ENCODE results near the gene TBCK. TPM values are rescaled to one million over a fixed set of nuclear protein-coding genes. Genes with fewer than 3 reads are reported as not detected.

Gene TBCK
- total RNA-seq, 1 experiment from 2014 or later, result 28.6 TPM

GRCh38 chr4:106362086-106362825 lies 46.2 kb upstream of the TBCK start (continued):
- TF ChIP-seq CREM (CRISPR knock-in tag; IDR thresholded peaks at IDR 0.05) (no peak), GABPB1 (CRISPR knock-in tag; IDR thresholded peaks at IDR 0.05) (no peak), NFE2L1 (CRISPR knock-in tag; IDR thresholded peaks at IDR 0.05) (no peak), SMAD3 (CRISPR knock-in tag; IDR thresholded peaks at IDR 0.05; ENCODE audit: borderline replicate concordance) (no peak), ZNF671 (CRISPR knock-in tag; IDR thresholded peaks at IDR 0.05) (no peak), E2F4 (CRISPR knock-in tag; IDR thresholded peaks at IDR 0.05; ENCODE audit: borderline replicate concordance, low read depth) (no peak)

- ChIA-PET POLR2A (no interaction called here), CTCF (no interaction called here)
- no peak for DNase-seq (ENCODE audit: low spot score)
- H3K4me1 Mint-ChIP-seq, result peaks cover 3% of the 10 kb centered on the region
- H3K27ac Mint-ChIP-seq, result no peak overlapping the region
- no peak for ATAC-seq
- no peaks in the 10 kb centered on the region for H3K9me3 Mint-ChIP-seq
- no peak for TF ChIP-seq NR1H2 (CRISPR knock-in tag; IDR thresholded peaks at IDR 0.05)
- TF ChIP-seq GABPB1 (CRISPR knock-in tag; IDR thresholded peaks at IDR 0.05), result no peak
- no peak for TF ChIP-seq ATF2 (CRISPR knock-in tag; IDR thresholded peaks at IDR 0.05; ENCODE audit: borderline replicate concordance, low read depth)
- TF ChIP-seq ZNF425 (CRISPR knock-in tag; conservative IDR thresholded peaks at IDR 0.05), result no peak
- TF ChIP-seq SP1 (CRISPR knock-in tag; conservative IDR thresholded peaks at IDR 0.05), result no peak
- H3K4me3 Mint-ChIP-seq, result no peak overlapping the region
- no peaks in the 10 kb centered on the region for H3K36me3 Mint-ChIP-seq
- no peaks in the 10 kb centered on the region for H3K27me3 Mint-ChIP-seq (ENCODE audit: low read depth)
Observed at GRCh38 chr4:106358899-106359298, 42.9 kb upstream of the TBCK start.

- H3K4me3 Mint-ChIP-seq, result no peak overlapping the region
- no peaks in the 10 kb centered on the region for H3K27me3 Mint-ChIP-seq (ENCODE audit: low read depth)
- ATAC-seq, result peak; percentile 89
- no peaks in the 10 kb centered on the region for H3K36me3 Mint-ChIP-seq
- H3K4me1 Mint-ChIP-seq, result peaks cover 2% of the 10 kb centered on the region
- POLR2A ChIA-PET, result no interaction called here
- TF ChIP-seq ATF3 (CRISPR knock-in tag; conservative IDR thresholded peaks at IDR 0.05), result no peak
- CTCF ChIA-PET, result no interaction called here
- peak; percentile 21 for DNase-seq (ENCODE audit: low spot score)
- no peaks in the 10 kb centered on the region for H3K9me3 Mint-ChIP-seq
- no peak overlapping the region for H3K27ac Mint-ChIP-seq
Observed at GRCh38 chr4:106355193-106355592, 39.2 kb upstream of the TBCK start.

GRCh38 chr4:106353786-106354185 lies 37.8 kb upstream of the TBCK start:
- ATAC-seq, result no peak
- ChIA-PET POLR2A (no interaction called here), CTCF (interaction anchor here (1.3 kb wide), 1 partner anchor 455 kb away, joined by 3 read pairs; no protein-coding TSS in a partner anchor)
- no peak overlapping the region for H3K4me3 Mint-ChIP-seq
- H3K27ac Mint-ChIP-seq, result no peak overlapping the region
- no peaks in the 10 kb centered on the region for H3K36me3 Mint-ChIP-seq
- no peak for DNase-seq (ENCODE audit: low spot score)
- H3K9me3 Mint-ChIP-seq, result no peaks in the 10 kb centered on the region
- H3K27me3 Mint-ChIP-seq (ENCODE audit: low read depth), result no peaks in the 10 kb centered on the region
- peaks cover 2% of the 10 kb centered on the region for H3K4me1 Mint-ChIP-seq
- TF ChIP-seq CTCF (IDR thresholded peaks at IDR 0.05) (no peak), GTF2I (CRISPR knock-in tag; conservative IDR thresholded peaks at IDR 0.05) (no peak), ZNF281 (CRISPR knock-in tag; IDR thresholded peaks at IDR 0.05) (no peak), CBFB (CRISPR knock-in tag; IDR thresholded peaks at IDR 0.05; ENCODE audit: low read depth) (no peak), NFYB (CRISPR knock-in tag; conservative IDR thresholded peaks at IDR 0.05; ENCODE audit: low read depth) (no peak), AR (CRISPR knock-in tag; IDR thresholded peaks at IDR 0.05) (no peak)

Data from WTC11 (cell line).